HG03460 (cell line): ENCODE measurements around the gene FOXP3.

ENCODE experiments used
- ATAC-seq: cut with Tn5 transposase; IDR thresholded peaks from one replicate; pipeline ENCODE4 v1.9.1; 2021; ENCODE audit not compliant: unreplicated experiment

Gene FOXP3

DNA sequence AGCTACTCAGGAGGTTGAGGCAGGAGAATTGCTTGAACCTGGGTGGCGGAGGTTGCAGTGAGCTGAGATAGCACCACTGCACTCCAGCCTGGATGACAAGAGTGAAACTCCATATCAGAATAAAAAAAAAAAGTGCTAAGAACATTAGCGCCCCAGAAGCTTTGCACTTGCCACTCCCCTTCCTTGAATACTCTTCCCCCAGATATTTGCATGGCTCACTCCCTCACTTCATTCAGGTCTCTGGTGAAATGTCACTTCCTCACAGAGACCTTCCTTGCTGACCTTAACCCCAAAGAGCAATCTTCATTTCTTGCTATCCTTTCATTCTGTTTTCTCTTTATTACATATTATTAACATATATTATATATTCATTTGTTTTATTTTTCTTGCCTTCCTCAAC, 42.6 kb downstream of the FOXP3 start:
- ATAC-seq, result no peak

DNA sequence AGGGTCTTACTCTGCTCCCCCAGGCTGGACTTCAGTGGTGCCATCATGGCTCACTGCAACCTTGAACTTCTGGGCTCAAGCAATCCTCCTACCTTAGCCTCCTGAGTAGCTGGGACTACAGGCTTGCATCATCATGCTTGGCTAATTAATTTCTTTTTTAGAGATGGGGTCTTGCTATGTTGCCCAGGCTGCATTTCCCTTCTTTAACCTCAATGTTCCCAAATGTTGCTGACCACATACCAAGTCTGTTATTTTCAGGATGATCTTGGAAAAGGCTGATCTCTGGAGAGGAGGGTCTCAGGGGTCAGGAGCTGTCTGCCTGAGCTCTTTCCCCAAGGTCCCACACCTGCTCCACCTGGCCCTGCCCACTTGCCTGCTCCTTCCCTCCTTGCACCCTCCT, 44.4 kb downstream of the FOXP3 start:
- ATAC-seq, result no peak

- no peak for ATAC-seq
Measured at GRCh38 chrX:49214996-49215526, 49.4 kb downstream of the FOXP3 start.

DNA sequence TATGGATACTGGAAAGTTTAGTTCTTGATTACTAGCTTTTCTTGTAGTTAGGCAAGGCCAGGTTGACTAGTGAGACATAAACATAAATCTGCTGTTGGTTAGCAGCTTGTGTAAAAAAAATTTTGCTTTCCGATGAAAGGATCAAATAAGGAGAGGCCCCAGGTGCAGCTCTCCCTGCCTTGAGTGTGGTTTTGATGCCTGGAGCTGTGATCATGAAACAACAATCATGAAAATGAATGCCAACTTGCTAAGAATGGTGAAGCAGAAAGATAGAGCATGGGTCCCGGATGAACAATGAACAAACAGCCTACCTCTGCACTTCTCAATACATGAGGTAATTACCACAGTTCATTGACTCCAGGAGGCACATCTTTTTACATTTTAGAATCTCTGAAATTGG, 50.1 kb downstream of the FOXP3 start:
- no peak for ATAC-seq

- ATAC-seq, result no peak
Measured at GRCh38 chrX:49212861-49213260, 51.6 kb downstream of the FOXP3 start.

- ATAC-seq, result no peak
Measured at GRCh38 chrX:49212209-49212608, 52.3 kb downstream of the FOXP3 start.

DNA sequence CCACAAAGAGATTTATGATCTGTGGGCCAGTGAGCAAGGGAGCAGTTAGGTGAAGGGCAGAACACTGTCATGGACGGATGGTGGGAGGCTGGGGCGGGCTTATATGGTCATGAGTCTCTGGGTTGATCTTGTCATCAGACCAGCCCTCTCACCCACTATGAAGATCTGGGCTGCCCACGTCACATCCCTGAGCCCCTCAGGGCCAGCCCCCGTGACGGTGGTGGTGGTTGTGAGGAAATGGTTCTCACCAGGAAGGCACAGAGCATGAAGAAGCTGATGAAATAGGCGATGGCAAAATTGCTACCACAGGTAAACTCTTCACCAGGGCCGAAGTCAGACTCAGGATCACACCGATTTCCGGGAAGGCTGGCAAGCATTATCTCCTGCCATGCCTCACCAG, 53.4 kb downstream of the FOXP3 start:
- no peak for ATAC-seq

GRCh38 chrX:49210406-49210805, 54.1 kb downstream of the FOXP3 start:
- no peak for ATAC-seq

DNA sequence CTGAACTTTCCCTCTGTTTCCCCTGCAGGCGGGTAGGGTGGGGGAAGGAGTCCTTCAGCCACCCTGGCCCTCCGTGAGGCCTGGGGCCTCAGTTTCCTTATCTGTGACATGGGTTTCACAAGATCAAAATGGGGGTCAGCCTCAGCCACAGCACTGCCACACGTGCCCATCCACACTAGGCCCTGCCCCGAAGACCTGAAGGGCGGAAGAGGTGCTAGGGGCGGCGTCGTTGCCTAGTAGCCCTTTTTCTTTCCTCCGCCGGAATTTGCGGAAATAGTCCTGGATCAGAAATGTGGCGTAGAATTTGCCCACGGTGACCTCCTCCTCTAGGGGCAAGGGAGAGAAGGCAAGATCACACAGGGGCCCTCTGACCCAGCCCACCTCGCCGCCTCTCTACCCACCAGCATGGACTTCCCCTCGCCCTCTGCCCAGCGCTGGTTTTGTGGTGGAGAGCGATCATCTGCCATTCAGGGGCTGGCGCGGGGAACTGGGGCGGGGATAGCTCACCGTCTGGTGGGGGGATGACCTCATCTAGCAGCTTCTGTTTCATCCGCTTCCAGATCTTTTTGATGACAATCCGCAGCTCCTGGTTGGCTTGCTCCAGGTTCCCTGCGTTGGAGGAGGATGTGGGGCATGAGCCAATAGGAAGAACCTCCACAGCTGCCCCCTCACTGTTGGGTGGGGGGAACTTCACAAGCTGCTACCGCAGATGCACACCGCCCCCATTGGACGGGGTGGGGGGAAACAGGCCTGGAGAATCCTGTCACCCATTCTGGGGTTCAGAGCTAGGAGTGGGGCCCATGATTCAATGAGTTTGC, 54.9 kb downstream of the FOXP3 start:
- ATAC-seq, result no peak

DNA sequence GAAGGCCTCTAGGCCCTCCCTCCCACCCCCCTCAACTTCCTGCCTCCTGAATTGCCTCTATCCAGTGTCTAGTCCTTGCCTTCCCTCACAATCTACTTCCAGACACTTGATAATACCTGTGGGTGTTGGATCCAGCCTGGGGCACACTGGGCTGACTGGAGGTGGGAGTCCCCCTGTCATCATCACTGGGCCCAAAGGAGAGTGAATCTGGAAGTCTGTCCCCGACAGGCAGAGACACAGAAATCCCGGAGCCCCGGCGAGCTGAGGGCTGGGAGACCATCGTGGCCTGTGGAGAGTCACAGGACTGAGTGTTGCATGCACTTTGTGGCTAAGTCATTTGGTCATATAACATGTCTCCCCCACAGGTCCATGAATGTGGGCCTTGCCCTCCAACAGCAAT, 56.1 kb downstream of the FOXP3 start:
- no peak for ATAC-seq

- no peak for ATAC-seq
Measured at GRCh38 chrX:49206543-49206942, 58.0 kb downstream of the FOXP3 start.

- ATAC-seq, result no peak
Measured at GRCh38 chrX:49205443-49205842, 59.1 kb downstream of the FOXP3 start.

GRCh38 chrX:49204709-49205108, 59.8 kb downstream of the FOXP3 start:
- no peak for ATAC-seq

GRCh38 chrX:49204017-49204416, 60.5 kb downstream of the FOXP3 start:
- no peak for ATAC-seq

- ATAC-seq, result no peak
Measured at GRCh38 chrX:49203536-49203935, 61.0 kb downstream of the FOXP3 start.

GRCh38 chrX:49202022-49202421, 62.5 kb downstream of the FOXP3 start:
- no peak for ATAC-seq
